Subcutaneous abdominal adipose tissue (tissue), 5 donors: ENCODE measurements around the gene SMURF1.

Experiments
- H3K27ac ChIP-seq: one replicate; pipeline ENCODE4 v1.7.0; 2013; ENCODE audit warnings: low read depth, mild to moderate bottlenecking, inconsistent platforms, low read length, moderate library complexity
- H3K27me3 ChIP-seq, 5 donors: one replicate each; pipeline ENCODE4 v1.7.0; 2013; ENCODE audit warnings: low read length in 5 of 5, inconsistent platforms in 1 of 5; ENCODE audit not compliant: control insufficient read depth in 5 of 5, insufficient read depth in 4 of 5
- H3K36me3 ChIP-seq, 5 donors: one replicate each; pipeline ENCODE4 v1.7.0; 2013; ENCODE audit warnings: low read length in 5 of 5; ENCODE audit not compliant: control insufficient read depth in 5 of 5, insufficient read depth in 5 of 5
- H3K4me1 ChIP-seq, 5 donors: one replicate each; pipeline ENCODE4 v1.7.0; 2013; ENCODE audit warnings: low read length in 5 of 5, mild to moderate bottlenecking in 3 of 5, moderate library complexity in 1 of 5; ENCODE audit not compliant: control insufficient read depth in 5 of 5, insufficient read depth in 5 of 5
- H3K4me3 ChIP-seq, 5 donors: one replicate each; pipeline ENCODE4 v1.7.0; 2013; ENCODE audit warnings: low read length in 5 of 5, low read depth in 1 of 5
- H3K9ac ChIP-seq, 5 donors: one replicate each; pipeline ENCODE4 v1.7.0; 2013; ENCODE audit warnings: low read length in 5 of 5, mild to moderate bottlenecking in 4 of 5, moderate library complexity in 3 of 5
- H3K9me3 ChIP-seq, 5 donors: one replicate each; pipeline ENCODE4 v1.7.0; 2013; ENCODE audit warnings: low read length in 5 of 5; ENCODE audit not compliant: control insufficient read depth in 5 of 5
- donor health status: healthy.
- donor health status: healthy.
- donor health status: healthy.
- donor health status: healthy.
- donor health status: healthy.

SMURF1 gene

DNA sequence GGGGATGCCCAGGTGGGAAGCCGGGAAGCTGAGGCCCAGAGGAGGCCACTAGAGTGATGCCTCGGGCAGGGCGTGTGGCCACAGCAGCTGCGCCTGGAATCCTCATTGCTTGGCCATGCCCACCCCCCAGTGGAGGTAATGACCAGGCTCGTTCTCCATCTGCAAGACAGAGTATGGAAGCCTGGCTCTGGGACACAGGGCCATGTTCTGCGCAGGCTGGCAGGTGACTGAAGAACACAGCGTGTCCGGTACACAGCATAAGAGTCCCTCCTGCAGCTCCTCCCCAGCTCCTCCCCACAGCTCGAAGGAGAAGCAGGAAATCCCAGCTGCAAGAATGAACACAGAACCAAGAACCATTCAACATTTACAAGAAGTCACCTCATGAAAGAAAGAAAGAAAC, 64.8 kb downstream of the SMURF1 start:
- Histone ChIP-seq H3K4me3 (no peak overlapping the region), H3K36me3 (peaks cover 0 to 3% (median 0%) of the 10 kb centered on the region in 5 donors), H3K27ac (no peak overlapping the region), H3K9me3 (no peaks in the 10 kb centered on the region), H3K4me1 (peaks cover 0 to 20% (median 14%) of the 10 kb centered on the region in 5 donors), H3K9ac (no peak overlapping the region), H3K27me3 (no peaks in the 10 kb centered on the region)

DNA sequence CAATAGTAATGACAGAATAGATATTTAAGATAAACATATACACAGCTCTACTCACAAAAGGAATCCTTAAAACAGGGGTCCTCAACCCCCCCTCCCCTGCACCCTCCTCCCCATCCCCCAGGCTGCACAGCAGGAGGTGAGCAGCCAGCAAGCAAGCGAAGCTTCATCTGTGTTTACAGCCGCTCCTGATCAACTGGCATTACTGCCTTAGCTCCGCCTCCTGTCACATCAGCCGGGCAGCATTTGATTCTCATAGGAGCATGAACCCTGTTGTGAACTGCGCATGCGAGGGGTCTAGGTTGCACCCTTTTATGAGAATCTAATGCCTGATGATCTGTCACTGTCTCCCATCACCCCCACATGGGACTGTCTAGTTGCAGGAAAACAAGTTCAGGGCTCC, 65.5 kb downstream of the SMURF1 start:
- Histone ChIP-seq H3K27me3 (no peaks in the 10 kb centered on the region), H3K4me3 (no peak overlapping the region), H3K9ac (no peak overlapping the region), H3K4me1 (peaks cover 0 to 20% (median 14%) of the 10 kb centered on the region in 5 donors), H3K9me3 (no peaks in the 10 kb centered on the region), H3K27ac (no peak overlapping the region), H3K36me3 (peaks cover 0 to 3% (median 0%) of the 10 kb centered on the region in 5 donors)

DNA sequence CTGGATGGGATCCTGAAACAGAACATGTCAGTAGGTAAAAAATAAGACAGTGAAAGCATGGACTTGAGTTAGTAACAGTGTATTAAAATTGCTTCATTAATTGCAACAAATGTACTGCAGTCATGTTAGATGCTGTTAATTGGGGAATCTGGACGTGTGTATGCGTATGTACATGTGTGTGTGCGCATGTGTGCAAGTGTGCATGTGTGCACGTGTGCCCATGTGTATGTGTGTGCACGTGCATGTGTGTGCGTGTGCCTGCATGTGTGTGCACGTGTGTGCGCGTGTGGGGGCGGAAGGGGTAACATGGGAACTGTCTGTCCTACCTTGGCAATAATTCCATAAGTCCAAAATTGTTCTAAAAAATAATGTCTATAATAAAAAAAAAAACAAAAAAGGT, 67.3 kb downstream of the SMURF1 start:
- Histone ChIP-seq H3K9me3 (no peaks in the 10 kb centered on the region), H3K9ac (no peak overlapping the region), H3K27me3 (no peaks in the 10 kb centered on the region), H3K4me1 (peaks cover 0 to 20% (median 15%) of the 10 kb centered on the region in 5 donors), H3K4me3 (no peak overlapping the region), H3K36me3 (peaks cover 0 to 3% (median 0%) of the 10 kb centered on the region in 5 donors), H3K27ac (no peak overlapping the region)

DNA sequence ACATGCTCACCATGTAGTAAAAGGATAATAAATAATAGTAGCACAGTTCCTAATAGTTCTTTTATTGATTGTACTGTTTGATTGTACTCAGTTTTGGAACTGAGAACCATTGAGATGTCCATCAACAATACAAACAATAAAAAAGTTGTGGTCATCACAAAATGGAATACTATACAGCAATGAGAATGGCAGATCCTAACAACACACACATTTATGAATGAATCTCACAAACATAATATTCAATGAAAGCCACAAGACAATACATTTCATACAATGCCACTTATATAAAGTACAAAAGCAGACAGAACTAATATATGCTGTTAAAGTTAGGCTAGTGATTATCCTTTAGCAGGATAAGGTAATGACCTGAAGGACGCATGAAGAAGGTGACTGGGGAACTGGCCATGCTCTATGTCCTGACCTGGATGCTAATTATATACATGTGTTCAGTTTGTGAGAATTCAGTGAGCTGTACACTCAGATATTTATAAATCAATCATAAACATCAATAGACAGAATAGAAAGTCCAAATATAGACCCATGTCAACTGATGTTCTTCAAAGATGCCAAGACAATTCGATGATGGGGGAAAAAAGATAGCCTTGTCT, 70.0 kb downstream of the SMURF1 start:
- H3K36me3 ChIP-seq, result peaks cover 0 to 3% (median 0%) of the 10 kb centered on the region in 5 donors
- H3K4me1 ChIP-seq, result peaks cover 2 to 24% (median 19%) of the 10 kb centered on the region in 5 donors
- no peak overlapping the region for H3K27ac ChIP-seq
- H3K27me3 ChIP-seq, result no peaks in the 10 kb centered on the region
- H3K9ac ChIP-seq, result no peak overlapping the region
- no peak overlapping the region for H3K4me3 ChIP-seq
- H3K9me3 ChIP-seq, result no peaks in the 10 kb centered on the region

DNA sequence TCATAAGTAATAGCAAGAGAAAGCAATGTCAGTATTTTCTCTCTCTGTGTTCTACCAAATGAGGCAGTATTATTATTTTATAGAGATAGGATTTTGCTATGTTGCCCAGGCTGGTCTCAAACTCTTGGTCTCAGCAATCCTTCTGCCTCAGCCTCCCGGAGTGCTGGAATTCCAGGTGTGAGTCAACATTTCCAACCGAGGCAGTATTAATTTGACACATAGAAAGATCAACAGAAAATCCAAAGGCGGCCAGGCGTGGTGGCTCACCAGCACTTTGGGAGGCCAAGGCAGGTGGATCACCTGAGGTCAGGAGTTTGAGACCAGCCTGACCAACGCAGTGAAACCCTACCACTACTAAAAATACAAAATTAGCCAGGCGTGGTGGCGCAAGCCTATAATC, 71.8 kb downstream of the SMURF1 start:
- no peak overlapping the region for H3K9ac ChIP-seq
- H3K4me1 ChIP-seq, result peaks cover 2 to 39% (median 33%) of the 10 kb centered on the region in 5 donors
- no peak overlapping the region for H3K4me3 ChIP-seq
- H3K9me3 ChIP-seq, result no peaks in the 10 kb centered on the region
- H3K27me3 ChIP-seq, result no peaks in the 10 kb centered on the region
- no peak overlapping the region for H3K27ac ChIP-seq
- H3K36me3 ChIP-seq, result peaks cover 0 to 3% (median 0%) of the 10 kb centered on the region in 5 donors

DNA sequence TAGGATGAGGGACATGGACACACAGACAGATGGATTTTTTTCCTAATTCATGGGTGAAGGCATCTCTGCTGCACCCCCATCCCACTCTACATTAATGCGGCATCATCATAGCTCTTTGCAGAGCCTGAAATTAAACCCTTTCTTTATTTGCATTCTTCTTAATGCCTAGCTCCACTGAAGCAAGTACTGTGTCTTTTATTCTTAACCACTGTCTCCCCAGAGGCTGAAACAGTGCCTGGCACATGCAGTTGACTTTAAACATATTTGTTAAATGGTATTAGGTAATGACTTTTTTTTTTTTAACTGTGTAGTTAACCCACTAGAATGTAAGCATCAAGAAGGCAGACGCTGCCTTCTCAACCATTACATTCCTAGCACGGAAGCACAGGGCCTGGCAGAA, 73.5 kb downstream of the SMURF1 start:
- no peaks in the 10 kb centered on the region for H3K9me3 ChIP-seq
- H3K36me3 ChIP-seq, result no peaks in the 10 kb centered on the region
- no peak overlapping the region for H3K9ac ChIP-seq
- H3K4me3 ChIP-seq, result no peak overlapping the region
- H3K27me3 ChIP-seq, result no peaks in the 10 kb centered on the region
- H3K4me1 ChIP-seq, result peaks cover 2 to 40% (median 34%) of the 10 kb centered on the region in 5 donors
- H3K27ac ChIP-seq, result no peak overlapping the region

DNA sequence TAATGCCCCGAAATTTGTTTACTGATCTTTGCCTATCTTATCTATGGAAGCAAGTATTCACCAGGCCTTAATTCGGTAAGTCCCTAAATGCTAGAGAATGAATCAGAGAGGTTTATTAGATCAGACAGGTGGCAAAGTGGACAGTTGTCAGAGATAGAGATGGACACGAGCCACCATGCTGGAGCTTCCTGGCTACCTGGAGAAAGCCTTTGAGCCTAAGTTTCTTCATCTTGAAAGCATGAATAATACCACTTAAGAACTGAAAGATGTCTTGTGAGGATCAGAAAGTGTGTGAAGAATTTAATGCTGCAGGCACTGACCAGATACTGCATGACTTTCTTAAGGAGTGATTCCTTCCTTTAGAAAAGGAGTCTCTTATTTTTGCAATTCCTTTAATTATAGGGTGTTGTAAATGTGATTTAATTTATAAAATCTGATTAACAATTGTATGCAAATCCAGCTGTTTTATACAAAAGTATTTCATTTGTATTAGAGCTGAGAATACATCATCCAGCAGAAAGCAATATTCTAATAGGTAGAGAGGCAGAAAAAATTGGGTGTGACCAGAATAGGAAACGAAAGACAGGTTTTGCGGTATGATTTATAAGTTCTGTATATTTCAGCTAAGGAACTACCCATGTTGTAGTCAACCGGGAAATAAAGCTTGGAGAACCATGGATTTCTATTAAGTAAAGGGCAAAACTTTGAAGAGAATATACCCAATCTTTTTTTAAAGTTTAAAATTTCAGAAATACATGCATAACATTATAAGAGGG, 82.7 kb downstream of the SMURF1 start:
- Histone ChIP-seq H3K27ac (no peak overlapping the region), H3K27me3 (no peaks in the 10 kb centered on the region), H3K9me3 (no peaks in the 10 kb centered on the region), H3K36me3 (peaks cover 5 to 24% (median 13%) of the 10 kb centered on the region in 5 donors), H3K4me3 (no peak overlapping the region), H3K4me1 (peaks cover 0 to 2% (median 0%) of the 10 kb centered on the region in 5 donors), H3K9ac (no peak overlapping the region)

DNA sequence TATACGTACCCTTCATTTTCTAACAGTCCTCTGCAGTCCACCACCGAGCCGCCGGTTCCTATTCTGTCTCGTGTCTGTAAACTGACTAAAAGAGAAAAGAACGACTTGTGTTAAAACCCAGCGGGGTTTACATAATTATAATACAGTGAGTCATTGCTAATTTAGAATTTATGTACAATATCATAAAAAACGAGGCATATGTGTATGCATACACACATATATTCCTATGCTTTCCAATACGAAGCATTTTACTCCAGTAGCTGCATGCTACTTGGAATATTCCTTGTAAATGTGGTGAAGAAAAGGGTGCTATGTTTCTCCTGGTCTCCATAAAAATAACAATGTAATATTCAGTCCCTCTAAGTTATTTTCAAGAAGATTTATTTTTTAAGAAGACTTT, 89.1 kb downstream of the SMURF1 start:
- H3K9me3 ChIP-seq, result no peaks in the 10 kb centered on the region
- H3K27me3 ChIP-seq, result no peaks in the 10 kb centered on the region
- no peak overlapping the region for H3K9ac ChIP-seq
- peaks cover 26 to 77% (median 67%) of the 10 kb centered on the region in 5 donors for H3K36me3 ChIP-seq
- H3K27ac ChIP-seq, result no peak overlapping the region
- H3K4me1 ChIP-seq, result no peaks in the 10 kb centered on the region
- no peak overlapping the region for H3K4me3 ChIP-seq

DNA sequence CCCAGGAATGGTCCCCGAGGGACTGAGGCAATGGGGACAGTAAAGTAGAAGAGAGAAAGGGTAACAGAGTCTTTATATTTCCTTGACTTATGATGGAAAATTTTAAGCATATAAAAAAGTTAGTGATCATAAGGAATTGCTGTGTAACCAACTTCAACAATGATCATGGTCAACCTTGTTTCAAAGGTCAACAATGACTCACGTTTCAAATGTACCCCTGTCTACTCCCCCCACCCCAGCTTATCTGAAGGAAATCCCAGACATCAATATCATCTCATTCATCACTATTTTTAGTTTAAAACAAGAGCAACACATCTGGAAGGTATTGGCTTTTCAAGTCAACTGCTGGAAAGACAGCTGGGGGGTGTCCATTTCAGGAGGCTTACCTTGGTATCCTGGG, 92.9 kb downstream of the SMURF1 start:
- peaks cover 33 to 87% (median 77%) of the 10 kb centered on the region in 5 donors for H3K36me3 ChIP-seq
- no peak overlapping the region for H3K9ac ChIP-seq
- H3K4me3 ChIP-seq, result no peak overlapping the region
- no peaks in the 10 kb centered on the region for H3K27me3 ChIP-seq
- no peak overlapping the region for H3K27ac ChIP-seq
- H3K4me1 ChIP-seq, result peaks cover 0 to 3% (median 0%) of the 10 kb centered on the region in 5 donors
- H3K9me3 ChIP-seq, result no peaks in the 10 kb centered on the region

DNA sequence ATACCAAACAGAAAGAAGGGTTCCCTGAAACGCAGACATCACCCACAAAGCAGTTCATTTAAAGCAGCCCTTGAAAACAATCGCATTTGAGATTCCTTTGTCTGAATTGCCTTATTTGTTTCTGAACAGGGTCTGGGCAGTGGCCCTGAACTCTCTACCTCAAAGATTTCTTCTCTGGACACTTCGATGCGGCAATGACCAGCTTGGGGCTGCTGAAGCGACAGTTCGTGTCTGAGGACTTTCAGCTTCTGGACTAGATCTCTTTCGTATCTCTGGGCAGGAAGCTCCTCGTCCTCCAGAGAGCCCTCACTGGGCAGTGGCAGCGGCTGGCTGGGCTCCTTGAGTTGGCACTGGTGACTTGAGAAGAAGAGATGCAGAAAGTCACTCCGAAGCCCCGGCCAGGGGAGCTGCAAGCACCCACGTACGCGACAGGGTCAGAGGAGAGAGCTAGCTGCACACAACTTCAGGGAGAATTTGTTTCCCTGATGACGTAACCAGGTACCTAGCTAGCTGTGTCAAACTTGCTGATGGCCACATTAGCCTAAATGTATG, 96.3 kb downstream of the SMURF1 start:
- Histone ChIP-seq H3K27ac (no peak overlapping the region), H3K9ac (no peak overlapping the region), H3K27me3 (no peaks in the 10 kb centered on the region), H3K4me1 (peaks cover 0 to 5% (median 3%) of the 10 kb centered on the region in 5 donors), H3K36me3 (peaks cover 40 to 90% (median 80%) of the 10 kb centered on the region in 5 donors), H3K4me3 (no peak overlapping the region), H3K9me3 (no peaks in the 10 kb centered on the region)
